Skeletal muscle tissue (tissue), 4 donors: Measurements from ENCODE around the gene SLC5A9. TPM values are rescaled to one million over a fixed set of nuclear protein-coding genes. Genes with fewer than 3 reads are reported as not detected.

ENCODE experiments used
- H3K27ac ChIP-seq: one replicate; pipeline ENCODE4 v1.7.0; 2013; ENCODE audit warnings: mild to moderate bottlenecking, low read depth, low read length, inconsistent platforms
- H3K27me3 ChIP-seq, 3 donors: one replicate each; pipeline ENCODE4 v1.7.0; 2013; ENCODE audit warnings: low read length in 3 of 3; ENCODE audit not compliant: control insufficient read depth in 3 of 3, insufficient read depth in 3 of 3
- H3K36me3 ChIP-seq, 3 donors: one replicate each; pipeline ENCODE4 v1.7.0; 2013; ENCODE audit warnings: low read length in 3 of 3; ENCODE audit not compliant: control insufficient read depth in 3 of 3, insufficient read depth in 3 of 3
- H3K4me1 ChIP-seq, 3 donors: one replicate each; pipeline ENCODE4 v1.7.0; 2013; ENCODE audit warnings: low read length in 3 of 3, mild to moderate bottlenecking in 3 of 3; ENCODE audit not compliant: control insufficient read depth in 3 of 3, insufficient read depth in 3 of 3
- H3K4me3 ChIP-seq, 3 donors: one replicate each; pipeline ENCODE4 v1.7.0; 2013; ENCODE audit warnings: low read length in 3 of 3
- H3K9ac ChIP-seq, 3 donors: one replicate each; pipeline ENCODE4 v1.7.0; 2013; ENCODE audit warnings: low read length in 3 of 3, mild to moderate bottlenecking in 3 of 3, moderate library complexity in 2 of 3, low read depth in 1 of 3
- H3K9me3 ChIP-seq, 3 donors: one replicate each; pipeline ENCODE4 v1.7.0; 2013; ENCODE audit warnings: low read length in 3 of 3; ENCODE audit not compliant: control insufficient read depth in 3 of 3
- total RNA-seq: library from RNA; depleted of rRNA; stranded (reverse); fragments of >200 nt; gene quantifications from one replicate; pipeline ENCODE4 v1.2.3, GENCODE V29; 2014
- donor health status: Osteomylitis.

The SLC5A9 gene
- total RNA-seq, 1 donor from 2014 or later: not detected

GRCh38 chr1:48221657-48222056 lies 859 bp upstream of the SLC5A9 start:
- no peak overlapping the region for H3K27ac ChIP-seq
- H3K9ac ChIP-seq: no peak overlapping the region
- peaks cover 0 to 5% (median 0%) of the 10 kb centered on the region in 3 donors for H3K27me3 ChIP-seq
- H3K4me3 ChIP-seq: no peak overlapping the region
- H3K9me3 ChIP-seq: no peaks in the 10 kb centered on the region
- H3K36me3 ChIP-seq: no peaks in the 10 kb centered on the region
- H3K4me1 ChIP-seq: no peaks in the 10 kb centered on the region

- Histone ChIP-seq H3K9ac (no peak overlapping the region), H3K27ac (no peak overlapping the region), H3K36me3 (no peaks in the 10 kb centered on the region), H3K4me1 (no peaks in the 10 kb centered on the region), H3K9me3 (no peaks in the 10 kb centered on the region), H3K27me3 (peaks cover 0 to 5% (median 0%) of the 10 kb centered on the region in 3 donors), H3K4me3 (no peak overlapping the region)
These were observed 1.1 kb downstream of the SLC5A9 start for GRCh38 chr1:48223366-48224240.

GRCh38 chr1:48224791-48225190 lies 2.3 kb downstream of the SLC5A9 start:
- Histone ChIP-seq H3K27me3 (peaks cover 0 to 5% (median 0%) of the 10 kb centered on the region in 3 donors), H3K9ac (no peak overlapping the region), H3K9me3 (no peaks in the 10 kb centered on the region), H3K4me3 (no peak overlapping the region), H3K4me1 (no peaks in the 10 kb centered on the region), H3K36me3 (no peaks in the 10 kb centered on the region), H3K27ac (no peak overlapping the region)

GRCh38 chr1:48225579-48225978 lies 3.1 kb downstream of the SLC5A9 start:
- Histone ChIP-seq H3K27me3 (peaks cover 0 to 5% (median 4%) of the 10 kb centered on the region in 3 donors), H3K4me3 (no peak overlapping the region), H3K9ac (no peak overlapping the region)

GRCh38 chr1:48227165-48228013 lies 4.9 kb downstream of the SLC5A9 start:
- Histone ChIP-seq H3K27ac (no peak overlapping the region), H3K9me3 (no peaks in the 10 kb centered on the region), H3K27me3 (peaks cover 0 to 11% (median 5%) of the 10 kb centered on the region in 3 donors), H3K9ac (no peak overlapping the region), H3K4me1 (no peaks in the 10 kb centered on the region), H3K4me3 (no peak overlapping the region), H3K36me3 (no peaks in the 10 kb centered on the region)

More at GRCh38 chr1:48225579-48225978, 3.1 kb downstream of the SLC5A9 start:
- H3K27ac ChIP-seq: no peak overlapping the region
- H3K4me1 ChIP-seq: no peaks in the 10 kb centered on the region
- no peaks in the 10 kb centered on the region for H3K9me3 ChIP-seq
- no peaks in the 10 kb centered on the region for H3K36me3 ChIP-seq

DNA sequence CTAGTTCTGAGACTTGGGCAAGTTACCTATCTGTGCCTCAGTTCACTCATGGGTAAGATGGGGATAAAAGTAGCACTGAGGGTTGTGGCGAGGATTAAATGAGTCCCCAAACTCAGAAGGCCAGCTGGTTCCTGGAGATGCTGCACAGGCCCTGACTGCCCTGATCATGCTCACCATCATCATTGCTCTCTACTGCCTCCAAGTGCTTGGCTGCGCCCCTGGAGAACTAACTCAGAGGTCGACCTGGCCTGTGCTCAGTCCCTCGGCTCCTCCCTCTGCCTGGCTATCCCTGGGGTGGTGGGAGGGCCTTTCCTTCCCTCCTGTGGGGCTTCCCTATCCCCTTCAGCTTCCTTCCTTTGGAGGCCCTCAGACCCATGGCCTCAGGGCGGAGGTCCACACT lies 5.6 kb downstream of the SLC5A9 start:
- Histone ChIP-seq H3K9ac (no peak overlapping the region), H3K27ac (no peak overlapping the region), H3K27me3 (peaks cover 0 to 11% (median 5%) of the 10 kb centered on the region in 3 donors)

GRCh38 chr1:48229317-48229716 lies 6.8 kb downstream of the SLC5A9 start:
- no peak overlapping the region for H3K27ac ChIP-seq
- no peak overlapping the region for H3K4me3 ChIP-seq
- peaks cover 0 to 2% (median 0%) of the 10 kb centered on the region in 3 donors for H3K4me1 ChIP-seq
- no peaks in the 10 kb centered on the region for H3K36me3 ChIP-seq
- H3K27me3 ChIP-seq: peaks cover under 1 to 11% (median 3%) of the 10 kb centered on the region in 3 donors
- no peak overlapping the region for H3K9ac ChIP-seq
- no peaks in the 10 kb centered on the region for H3K9me3 ChIP-seq

More for the DNA sequence above, 5.6 kb downstream of the SLC5A9 start:
- Histone ChIP-seq H3K4me3 (no peak overlapping the region), H3K36me3 (no peaks in the 10 kb centered on the region), H3K4me1 (no peaks in the 10 kb centered on the region), H3K9me3 (no peaks in the 10 kb centered on the region)

- H3K27me3 ChIP-seq: peaks cover 0 to 11% (median 3%) of the 10 kb centered on the region in 3 donors
- no peaks in the 10 kb centered on the region for H3K36me3 ChIP-seq
- no peak overlapping the region for H3K9ac ChIP-seq
- no peaks in the 10 kb centered on the region for H3K9me3 ChIP-seq
- H3K4me3 ChIP-seq: no peak overlapping the region
- H3K4me1 ChIP-seq: peaks cover 0 to 2% (median 0%) of the 10 kb centered on the region in 3 donors
- H3K27ac ChIP-seq: no peak overlapping the region
These were observed 7.7 kb downstream of the SLC5A9 start for GRCh38 chr1:48230236-48230635.

DNA sequence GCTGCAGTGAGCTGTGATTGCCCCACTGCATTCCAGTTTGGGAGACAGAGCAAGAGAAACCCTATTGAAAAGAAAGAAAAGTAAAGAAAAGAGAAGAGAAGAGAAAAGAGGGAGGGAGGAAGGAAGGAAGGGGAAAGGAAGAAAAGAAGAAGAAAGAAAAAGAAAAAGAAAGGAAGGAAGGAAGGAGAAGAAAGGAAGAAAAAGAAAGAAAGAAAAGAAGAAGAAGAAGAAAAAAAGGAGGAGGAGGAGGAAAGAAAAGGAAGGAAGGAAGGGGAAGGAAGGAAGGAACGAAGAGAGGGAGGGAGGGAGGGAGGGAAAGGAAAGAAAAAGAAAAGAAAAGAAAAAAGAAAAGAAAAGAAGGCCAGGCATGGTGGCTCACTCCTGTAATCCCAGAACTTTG lies 10.2 kb downstream of the SLC5A9 start:
- H3K36me3 ChIP-seq: no peaks in the 10 kb centered on the region
- no peak overlapping the region for H3K9ac ChIP-seq
- H3K4me1 ChIP-seq: peaks cover 0 to 2% (median 0%) of the 10 kb centered on the region in 3 donors
- H3K4me3 ChIP-seq: no peak overlapping the region
- no peak overlapping the region for H3K27ac ChIP-seq
- no peaks in the 10 kb centered on the region for H3K9me3 ChIP-seq
- peaks cover 0 to 11% (median 3%) of the 10 kb centered on the region in 3 donors for H3K27me3 ChIP-seq
